ENCODE results near the gene EGLN1.
A peak's percentile ranks its signal among the peaks of the same experiment; 100 is the strongest.

Gene EGLN1

DNA sequence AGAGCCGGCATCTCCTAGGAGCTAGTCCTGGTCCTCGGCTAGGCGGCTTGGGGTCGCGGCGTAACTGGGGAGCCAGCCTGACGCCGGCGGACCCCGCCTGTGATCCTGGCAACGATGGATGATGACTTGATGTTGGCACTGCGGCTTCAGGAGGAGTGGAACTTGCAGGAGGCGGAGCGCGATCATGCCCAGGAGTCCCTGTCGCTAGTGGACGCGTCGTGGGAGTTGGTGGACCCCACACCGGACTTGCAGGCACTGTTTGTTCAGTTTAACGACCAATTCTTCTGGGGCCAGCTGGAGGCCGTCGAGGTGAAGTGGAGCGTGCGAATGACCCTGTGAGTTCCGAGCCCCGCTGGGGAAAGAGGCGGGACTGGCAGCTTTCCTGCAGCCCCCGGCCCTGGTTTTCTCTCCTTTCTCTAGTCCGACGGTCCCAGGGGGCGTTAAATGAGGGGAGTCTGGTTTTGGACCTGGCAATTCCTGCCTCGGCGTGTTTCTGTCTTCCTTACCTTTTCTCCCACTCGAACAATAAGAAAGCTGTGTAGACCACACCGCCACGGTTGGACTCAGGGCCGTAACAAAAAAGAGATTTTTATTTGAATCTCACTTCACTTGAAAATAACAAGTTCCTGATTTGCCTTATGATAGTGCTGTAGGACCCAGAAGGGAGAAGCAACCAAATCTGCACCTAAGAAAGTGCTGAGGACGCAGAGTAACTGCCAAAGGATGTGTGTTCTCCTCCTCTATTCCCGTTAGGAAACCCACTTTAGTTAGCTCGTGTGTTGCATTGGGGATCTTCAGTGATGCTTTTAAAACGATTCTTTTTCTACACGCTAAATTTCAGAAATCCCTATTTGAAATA is 83.6 kb downstream of the EGLN1 start, which contains the start of gene SPRTN:
SPRTN (plus strand) TSS at position 24 of the 859 bp plus-strand sequence; CDS start at position 115, 91 bp downstream.
- no peak for DNase-seq (ENCODE audit: low read depth, low spot score)
- peak within 1 kb of the TSS; percentile 98 for H3K4me3 ChIP-seq (ENCODE audit: low read length)

DNA sequence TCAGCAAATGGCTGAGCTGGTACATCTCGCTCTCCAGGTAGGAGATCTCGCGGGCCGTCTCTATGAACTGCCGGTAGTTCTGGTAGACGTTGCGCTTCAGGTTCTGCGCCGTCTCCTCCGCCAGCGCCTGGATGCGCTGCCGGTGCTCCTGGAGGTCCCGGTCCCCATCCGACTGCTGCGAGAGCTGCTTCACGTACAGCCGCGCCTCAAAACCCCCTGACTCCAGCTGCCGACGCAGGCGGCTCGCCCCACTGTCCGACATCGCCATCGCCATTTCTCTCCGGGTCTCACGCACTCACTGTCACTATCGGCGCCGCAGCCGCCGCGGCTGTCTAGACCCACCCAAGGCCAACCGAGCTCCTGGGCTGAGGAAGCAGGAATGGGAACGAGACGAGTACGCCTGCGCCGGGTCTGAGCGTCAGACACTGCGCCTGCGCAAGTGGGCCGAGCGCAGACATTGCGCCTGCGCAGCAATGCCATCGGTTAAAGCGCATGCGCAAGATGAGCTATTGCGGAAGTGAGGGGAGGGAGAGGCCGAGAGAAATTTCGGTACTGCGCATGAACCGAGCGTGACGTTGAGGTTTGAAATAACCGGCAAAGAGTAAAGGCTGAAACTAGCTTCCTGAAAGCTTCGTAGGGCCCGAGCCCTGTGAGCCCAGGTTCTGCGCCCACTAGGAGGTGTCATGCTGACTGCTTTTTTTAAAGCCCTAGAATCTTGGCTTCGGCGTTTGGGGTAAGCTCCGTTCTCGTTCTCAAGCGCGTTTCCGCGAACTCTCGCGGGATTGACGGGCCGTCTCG is 84.4 kb downstream of the EGLN1 start, which contains the start of gene EXOC8:
EXOC8 (minus strand) TSS at position 381 of the 798 bp plus-strand sequence; CDS start at position 274, 107 bp downstream.
- DNase-seq (ENCODE audit: low read depth, low spot score), result peak; percentile 96
- peak within 1 kb of the TSS; percentile 98 for H3K4me3 ChIP-seq (ENCODE audit: low read length)

DNA sequence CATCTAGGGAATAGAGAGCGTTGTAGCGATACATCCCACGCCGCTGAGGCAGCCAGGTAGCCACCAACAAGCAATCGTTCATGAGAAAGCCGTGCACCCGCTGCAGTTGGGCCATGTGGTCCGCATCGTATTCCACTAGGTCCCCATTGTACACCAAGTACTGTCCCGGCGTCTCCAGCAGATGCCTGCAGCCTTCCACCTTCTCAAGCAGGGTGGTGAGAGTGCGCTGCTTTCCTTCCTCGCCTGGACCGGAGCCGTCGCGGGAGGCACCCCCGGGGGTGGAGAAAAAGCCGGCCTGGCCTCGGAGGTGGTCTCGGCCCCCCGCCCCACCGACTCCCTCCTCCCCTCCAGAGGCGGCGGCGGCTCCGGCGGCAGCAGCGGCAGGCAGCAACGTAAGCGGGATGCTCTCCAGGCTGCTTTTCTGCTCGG is 85.0 kb downstream of the EGLN1 start:
- DNase-seq (ENCODE audit: low read depth, low spot score), result no peak
- peak overlapping the region; percentile 98 for H3K4me3 ChIP-seq (ENCODE audit: low read length)

- no peak for DNase-seq (ENCODE audit: low read depth, low spot score)
- peak overlapping the region; percentile 98 for H3K4me3 ChIP-seq (ENCODE audit: low read length)
These were observed 86.2 kb downstream of the EGLN1 start for GRCh38 chr1:231335663-231336602.

- no peak for DNase-seq (ENCODE audit: low read depth, low spot score)
- no peak overlapping the region for H3K4me3 ChIP-seq (ENCODE audit: low read length)
These were observed 87.1 kb downstream of the EGLN1 start for GRCh38 chr1:231334952-231335351.

- DNase-seq (ENCODE audit: low read depth, low spot score), result no peak
- no peak overlapping the region for H3K4me3 ChIP-seq (ENCODE audit: low read length)
These were observed 87.9 kb downstream of the EGLN1 start for GRCh38 chr1:231334079-231334666.

GRCh38 chr1:231332761-231333160 is 89.3 kb downstream of the EGLN1 start:
- no peak overlapping the region for H3K4me3 ChIP-seq (ENCODE audit: low read length)
- no peak for DNase-seq (ENCODE audit: low read depth, low spot score)

DNA sequence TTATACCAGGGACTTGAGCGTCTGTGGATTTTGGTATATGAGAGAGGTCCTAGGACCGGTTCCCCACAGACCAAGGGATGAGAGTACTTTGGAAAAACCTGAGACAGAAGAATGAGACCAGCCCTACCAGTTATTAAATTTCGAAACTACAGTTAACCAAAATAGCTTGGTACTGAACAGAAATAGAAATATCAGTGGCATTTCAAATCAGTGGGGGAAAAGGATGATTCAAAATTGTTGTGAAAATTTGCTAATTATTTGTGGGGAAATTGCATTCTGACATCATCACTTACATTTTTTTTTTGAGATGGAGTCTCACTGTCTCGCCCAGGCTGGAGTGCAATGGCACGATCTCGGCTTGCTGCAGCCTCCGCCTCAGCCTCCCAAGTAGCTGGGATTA is 92.6 kb downstream of the EGLN1 start:
- H3K4me3 ChIP-seq (ENCODE audit: low read length), result no peak overlapping the region
- DNase-seq (ENCODE audit: low read depth, low spot score), result no peak

- no peak for DNase-seq (ENCODE audit: low read depth, low spot score)
- H3K4me3 ChIP-seq (ENCODE audit: low read length), result no peak overlapping the region
These were observed 94.5 kb downstream of the EGLN1 start for GRCh38 chr1:231327617-231328016.

DNA sequence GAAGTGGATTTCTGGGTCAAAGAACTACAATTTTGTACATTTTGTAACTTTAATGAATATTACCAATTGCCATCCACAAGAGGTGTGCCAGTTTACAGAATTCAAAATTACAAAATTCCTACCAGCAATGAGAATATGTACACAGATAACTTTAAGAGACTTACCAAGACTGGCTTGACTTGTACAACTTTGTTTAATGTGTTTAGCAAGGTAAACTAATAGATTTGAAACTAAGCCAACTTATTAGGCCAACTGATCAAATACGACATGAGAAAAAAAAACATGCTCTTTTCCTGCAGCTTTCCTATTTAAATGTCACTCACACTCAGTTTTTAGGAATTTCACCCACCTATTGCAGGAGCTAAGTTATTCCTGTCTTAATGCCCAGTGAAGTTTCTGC is 95.8 kb downstream of the EGLN1 start:
- DNase-seq (ENCODE audit: low read depth, low spot score), result no peak
- no peak overlapping the region for H3K4me3 ChIP-seq (ENCODE audit: low read length)

- DNase-seq (ENCODE audit: low read depth, low spot score), result no peak
- no peak overlapping the region for H3K4me3 ChIP-seq (ENCODE audit: low read length)
These were observed 97.4 kb downstream of the EGLN1 start for GRCh38 chr1:231324660-231325059.

- no peak overlapping the region for H3K4me3 ChIP-seq (ENCODE audit: low read length)
- no peak for DNase-seq (ENCODE audit: low read depth, low spot score)
These were observed 99.1 kb downstream of the EGLN1 start for GRCh38 chr1:231322880-231323530.

- no peak overlapping the region for H3K4me3 ChIP-seq (ENCODE audit: low read length)
- DNase-seq (ENCODE audit: low read depth, low spot score), result no peak
These were observed 103.0 kb downstream of the EGLN1 start for GRCh38 chr1:231319080-231319479.

DNA sequence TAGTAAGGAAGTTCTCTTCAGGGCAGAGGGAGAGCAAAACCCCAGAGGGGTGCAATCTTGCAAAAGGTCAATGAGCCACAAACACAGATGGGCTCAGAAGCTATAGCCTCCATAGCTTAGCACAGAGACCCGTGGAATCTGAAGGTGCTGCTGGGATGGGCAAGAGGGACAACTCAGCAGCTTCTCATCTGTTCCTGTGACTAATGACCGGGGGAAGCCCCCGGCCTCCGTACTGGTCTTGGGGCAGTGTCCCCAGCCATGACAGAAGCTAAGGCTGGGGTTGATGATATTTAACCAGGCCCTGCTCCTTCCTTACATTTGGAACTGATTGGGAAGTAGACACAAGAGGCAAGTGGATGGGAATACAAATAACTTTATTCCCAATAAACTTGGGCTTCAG is 103.5 kb downstream of the EGLN1 start:
- no peak overlapping the region for H3K4me3 ChIP-seq (ENCODE audit: low read length)
- DNase-seq (ENCODE audit: low read depth, low spot score), result no peak

DNA sequence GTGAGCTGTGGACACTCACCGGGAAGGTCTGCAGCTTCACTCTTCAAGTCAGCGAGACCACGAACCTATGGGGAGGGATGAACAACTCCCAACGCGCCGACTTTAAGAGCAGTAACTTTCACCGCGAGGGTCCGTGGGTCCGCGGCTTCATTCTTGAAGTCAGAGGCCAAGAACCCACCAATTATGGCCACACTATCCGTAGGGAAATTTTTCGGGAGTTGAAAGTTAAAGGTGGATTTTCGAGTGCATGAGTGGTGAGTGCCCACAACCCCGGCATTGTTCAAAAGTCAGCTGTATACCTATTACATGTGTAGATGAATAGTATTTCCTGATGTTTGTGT is 104.1 kb downstream of the EGLN1 start:
- no peak overlapping the region for H3K4me3 ChIP-seq (ENCODE audit: low read length)
- no peak for DNase-seq (ENCODE audit: low read depth, low spot score)

DNA sequence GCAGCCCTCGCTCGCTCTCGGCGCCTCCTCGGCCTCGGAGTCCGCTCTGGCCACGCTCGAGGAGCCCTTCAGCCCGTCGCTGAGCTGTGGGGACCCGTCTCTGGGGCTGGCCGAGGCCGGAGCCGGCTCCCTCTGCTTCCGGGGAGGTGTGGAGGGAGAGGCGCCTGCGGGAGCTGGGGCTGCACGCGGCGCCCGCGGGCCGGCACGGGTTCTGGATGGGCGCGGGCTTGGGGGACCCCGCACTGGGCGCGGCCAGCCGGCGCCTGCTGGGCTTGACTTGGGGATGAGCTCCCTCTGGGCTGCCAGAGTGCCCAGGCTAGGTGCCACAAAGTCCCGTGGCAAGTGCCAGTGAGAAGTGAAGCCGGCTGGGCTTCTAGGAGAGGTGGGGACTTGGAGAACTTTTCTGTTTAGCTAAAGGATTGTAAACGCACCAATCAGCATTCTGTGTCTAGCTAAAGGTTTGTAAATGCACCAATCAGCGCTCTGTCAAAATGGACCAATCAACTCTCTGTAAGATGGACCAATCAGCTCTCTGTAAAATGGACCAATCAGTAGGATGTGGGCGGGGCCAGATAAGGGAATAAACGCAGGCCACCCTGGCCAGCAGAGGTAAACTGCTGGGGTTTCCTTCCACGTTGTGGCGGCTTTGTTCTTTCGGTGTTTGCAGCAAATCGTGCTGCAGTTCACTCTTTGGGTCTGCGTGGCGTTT is 104.6 kb downstream of the EGLN1 start:
- no peak overlapping the region for H3K4me3 ChIP-seq (ENCODE audit: low read length)
- DNase-seq (ENCODE audit: low read depth, low spot score), result no peak

GRCh38 chr1:231315887-231316286 is 106.2 kb downstream of the EGLN1 start:
- DNase-seq (ENCODE audit: low read depth, low spot score), result no peak
- no peak overlapping the region for H3K4me3 ChIP-seq (ENCODE audit: low read length)
